SK-N-MC (cell line): ENCODE results near the gene C2CD3.

Experiments used
- EZH2 ChIP-seq: fragments of 200-600 bp; sonication (generic); IDR thresholded peaks from one replicate; pipeline ENCODE4 v1.6.1; 2017; ENCODE audit warnings: antibody characterized with exemption
- POLR2AphosphoS5 ChIP-seq: IDR thresholded peaks from 2 replicates; pipeline ENCODE4 v1.6.1; 2012; ENCODE audit warnings: mild to moderate bottlenecking, low read depth, low read length, borderline replicate concordance

DNA sequence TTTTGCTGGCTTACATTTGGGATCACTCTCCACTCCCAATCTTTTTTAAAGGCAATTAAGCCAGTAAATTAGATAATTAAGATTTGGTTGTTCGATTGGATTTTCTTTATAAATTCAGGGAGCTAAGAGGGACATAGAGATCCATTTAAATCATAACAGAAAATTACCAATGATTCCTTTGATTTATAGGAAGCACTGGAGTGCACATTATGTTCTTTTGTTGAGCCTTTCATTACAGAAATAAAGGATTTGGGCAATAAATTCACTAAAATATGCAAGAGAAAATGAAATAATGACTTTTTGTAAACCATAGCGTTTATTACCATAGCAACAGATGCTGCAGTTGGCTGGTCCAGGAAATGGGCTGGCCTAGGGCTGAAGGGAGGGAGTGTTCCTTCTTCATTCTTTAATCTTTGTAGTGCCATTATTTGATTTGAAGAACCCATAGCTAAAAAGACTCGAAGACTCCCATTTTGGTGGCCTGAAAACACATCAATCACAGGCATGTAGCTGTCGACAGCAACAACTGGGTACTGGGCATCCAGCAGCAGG, 73.0 kb downstream of the C2CD3 start:
- TF ChIP-seq EZH2: no peak
- TF ChIP-seq POLR2AphosphoS5: no peak
